ENCODE data around the gene PXT1.
"Not testable (repeated sequence)": the region's sequence is repeated elsewhere in the genome, so short reads cannot be mapped to it uniquely, and the experiment has no call there.

DNA sequence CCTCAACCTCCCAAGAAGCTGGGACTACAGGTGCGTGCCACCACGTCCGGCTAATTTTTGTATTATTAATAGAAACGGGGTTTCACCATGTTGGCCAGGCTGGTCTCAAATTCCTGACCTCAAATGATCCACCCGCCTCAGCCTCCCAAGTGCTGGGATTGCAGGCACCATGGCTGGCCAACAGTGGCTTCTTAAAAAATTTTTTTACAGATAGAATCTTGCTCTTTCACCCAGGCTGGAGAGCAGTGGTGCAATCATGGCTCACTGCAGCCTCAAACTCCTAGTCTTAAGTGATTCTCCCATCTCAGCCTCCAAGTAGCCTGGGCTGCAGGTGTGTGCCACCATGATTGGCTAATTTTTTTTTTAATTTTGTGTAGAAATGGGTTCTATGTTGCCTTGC is 40.7 kb upstream of the PXT1 start:
- not testable (repeated sequence) for TF ChIP-seq GABPA, POLR2AphosphoS5 (IDR thresholded peaks at IDR 0.05; ENCODE audit: low read depth)
- TF ChIP-seq, protein P1, sequence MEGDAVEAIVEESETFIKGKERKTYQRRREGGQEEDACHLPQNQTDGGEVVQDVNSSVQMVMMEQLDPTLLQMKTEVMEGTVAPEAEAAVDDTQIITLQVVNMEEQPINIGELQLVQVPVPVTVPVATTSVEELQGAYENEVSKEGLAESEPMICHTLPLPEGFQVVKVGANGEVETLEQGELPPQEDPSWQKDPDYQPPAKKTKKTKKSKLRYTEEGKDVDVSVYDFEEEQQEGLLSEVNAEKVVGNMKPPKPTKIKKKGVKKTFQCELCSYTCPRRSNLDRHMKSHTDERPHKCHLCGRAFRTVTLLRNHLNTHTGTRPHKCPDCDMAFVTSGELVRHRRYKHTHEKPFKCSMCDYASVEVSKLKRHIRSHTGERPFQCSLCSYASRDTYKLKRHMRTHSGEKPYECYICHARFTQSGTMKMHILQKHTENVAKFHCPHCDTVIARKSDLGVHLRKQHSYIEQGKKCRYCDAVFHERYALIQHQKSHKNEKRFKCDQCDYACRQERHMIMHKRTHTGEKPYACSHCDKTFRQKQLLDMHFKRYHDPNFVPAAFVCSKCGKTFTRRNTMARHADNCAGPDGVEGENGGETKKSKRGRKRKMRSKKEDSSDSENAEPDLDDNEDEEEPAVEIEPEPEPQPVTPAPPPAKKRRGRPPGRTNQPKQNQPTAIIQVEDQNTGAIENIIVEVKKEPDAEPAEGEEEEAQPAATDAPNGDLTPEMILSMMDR (IDR thresholded peaks at IDR 0.05; ENCODE audit: insufficient read depth, low read length): not testable (repeated sequence)
